Activated CD8-positive, alpha-beta memory T cell treated with anti-CD3 and anti-CD28 coated beads for 24 hours (primary cell): Measurements from ENCODE around the gene PRSS23.
"Not testable (repeated sequence)": the region's sequence is repeated elsewhere in the genome, so short reads cannot be mapped to it uniquely, and the experiment has no call there.

Source experiments
- DNase-seq: peaks from one replicate; pipeline ENCODE4 v3.0.0-alpha.2; 2020

The PRSS23 gene

DNA sequence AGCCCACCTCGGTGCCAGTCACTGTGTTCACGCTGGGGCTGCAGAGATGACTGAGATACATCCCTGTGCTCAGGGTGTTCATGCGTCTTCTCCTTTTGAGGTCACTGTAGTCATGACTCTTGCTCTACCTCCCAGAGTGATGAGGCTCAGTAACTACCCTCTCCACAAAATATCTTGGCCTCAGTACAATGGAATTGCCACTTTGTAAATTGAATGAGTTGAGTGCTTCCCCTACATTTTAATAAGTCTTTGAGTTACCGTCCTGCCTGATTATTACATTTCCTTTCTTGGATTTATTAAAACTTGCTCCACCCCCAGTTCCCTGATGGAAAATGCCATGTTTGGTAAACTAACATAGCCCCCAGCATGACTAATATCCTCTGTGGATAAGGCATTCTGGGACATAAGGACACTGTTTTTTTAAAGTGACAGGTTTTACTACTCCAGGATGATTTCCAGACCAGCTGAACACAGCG lies 15.9 kb downstream of the PRSS23 start:
- no peak for DNase-seq

DNA sequence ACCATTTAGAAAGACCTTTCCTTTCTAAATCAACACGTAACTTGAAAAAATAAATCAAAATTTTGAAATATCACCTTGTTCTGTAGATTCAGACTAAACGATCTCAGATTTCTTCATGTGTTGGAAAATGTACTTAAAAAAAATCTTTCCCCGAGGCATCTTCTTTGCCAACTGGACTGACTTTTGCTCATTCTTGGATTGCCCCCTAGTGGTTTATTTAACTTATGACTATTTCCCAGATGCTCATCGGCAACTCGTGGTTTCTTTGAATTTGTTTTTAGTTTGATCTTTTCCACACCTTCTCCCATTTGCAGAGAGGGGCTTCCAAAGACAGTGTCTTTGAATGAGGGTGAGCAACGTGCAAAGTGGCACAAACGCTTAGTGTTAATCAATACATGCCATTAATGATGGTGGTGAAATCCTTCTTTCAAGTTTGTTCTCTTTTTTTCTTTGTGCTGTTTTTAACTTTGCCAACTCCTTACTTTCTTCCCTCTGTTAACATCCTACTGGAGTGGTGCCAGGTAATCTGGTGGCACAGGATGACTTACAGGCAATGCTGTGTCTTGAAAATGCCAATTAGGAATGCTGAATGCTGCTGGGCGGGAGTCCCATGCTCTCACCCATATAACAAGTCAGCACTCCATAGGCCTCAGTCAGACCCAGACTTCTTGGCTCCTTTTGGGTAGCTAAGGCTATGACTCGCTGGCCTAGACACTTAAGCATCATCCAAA lies 18.3 kb downstream of the PRSS23 start:
- no peak for DNase-seq

DNA sequence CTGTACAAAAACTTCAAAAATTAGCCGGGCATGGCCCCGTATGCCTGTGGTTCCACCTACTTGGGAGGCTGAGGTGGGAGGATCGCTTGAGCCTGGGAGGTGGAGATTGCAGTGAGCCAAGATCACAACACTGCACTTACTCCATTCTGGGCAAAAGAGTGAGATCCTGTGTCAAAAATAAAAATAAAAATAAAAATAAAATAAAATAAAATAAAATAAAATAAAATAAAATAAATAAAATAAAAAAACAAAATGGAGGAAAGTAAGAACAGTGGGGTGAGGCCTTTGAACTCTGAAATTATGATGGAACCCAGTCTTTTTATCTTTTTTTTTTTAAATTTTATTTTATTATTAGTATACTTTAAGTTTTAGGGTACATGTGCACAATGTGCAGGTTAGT lies 23.8 kb downstream of the PRSS23 start:
- DNase-seq = not testable (repeated sequence)

DNA sequence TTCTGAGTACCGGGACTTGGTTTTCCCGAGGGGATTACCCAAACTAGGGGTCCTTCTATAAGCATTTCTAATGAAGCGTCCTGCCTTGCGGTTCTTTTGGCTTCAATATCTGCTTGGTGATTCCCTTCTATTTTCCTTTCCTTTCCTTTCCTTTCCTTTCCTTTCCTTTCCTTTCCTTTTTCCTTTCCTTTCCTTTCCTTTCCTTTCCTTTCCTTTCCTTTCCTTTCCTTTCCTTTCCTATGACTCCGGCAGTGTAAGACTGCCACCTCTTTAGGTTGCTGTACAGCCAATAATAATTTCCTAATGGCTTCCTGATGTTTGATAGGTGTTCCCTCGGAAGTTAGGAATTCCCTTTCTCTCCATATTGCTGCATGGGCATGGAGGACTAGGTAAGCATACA lies 34.0 kb downstream of the PRSS23 start:
- not testable (repeated sequence) for DNase-seq

DNA sequence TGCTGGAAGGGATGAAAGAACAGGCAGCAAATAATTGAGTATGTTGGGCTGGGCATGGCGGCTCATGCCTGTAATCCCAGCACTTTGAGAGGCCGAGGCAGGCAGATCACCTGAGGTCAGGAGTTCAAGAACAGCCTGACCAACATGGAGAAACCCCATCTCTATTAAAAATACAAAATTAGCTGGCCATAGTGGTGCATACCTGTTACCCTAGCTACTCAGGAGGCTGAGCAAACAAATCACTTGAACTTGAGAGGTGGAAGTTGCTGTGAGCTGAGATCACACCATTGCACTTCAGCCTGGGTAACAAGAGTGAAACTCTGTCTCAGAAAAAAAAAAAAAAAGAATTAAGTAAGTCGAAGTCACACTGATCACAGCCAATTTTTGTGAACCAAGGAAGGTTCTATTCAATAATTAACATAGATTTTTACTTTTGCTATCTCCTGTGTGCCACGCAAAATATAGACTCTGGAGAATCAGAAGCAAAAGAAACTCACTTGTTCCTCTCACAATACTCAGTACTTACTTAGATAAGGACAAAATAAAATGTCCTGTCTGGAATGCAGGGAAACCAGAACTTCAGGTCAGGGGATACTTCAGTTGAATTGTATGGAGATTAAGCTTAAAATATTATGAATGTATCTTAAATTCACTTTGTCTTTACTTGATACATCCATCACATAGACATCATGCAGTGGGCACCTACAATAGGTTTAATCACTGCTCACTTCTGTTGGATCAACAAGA lies 44.6 kb downstream of the PRSS23 start:
- not testable (repeated sequence) for DNase-seq

DNA sequence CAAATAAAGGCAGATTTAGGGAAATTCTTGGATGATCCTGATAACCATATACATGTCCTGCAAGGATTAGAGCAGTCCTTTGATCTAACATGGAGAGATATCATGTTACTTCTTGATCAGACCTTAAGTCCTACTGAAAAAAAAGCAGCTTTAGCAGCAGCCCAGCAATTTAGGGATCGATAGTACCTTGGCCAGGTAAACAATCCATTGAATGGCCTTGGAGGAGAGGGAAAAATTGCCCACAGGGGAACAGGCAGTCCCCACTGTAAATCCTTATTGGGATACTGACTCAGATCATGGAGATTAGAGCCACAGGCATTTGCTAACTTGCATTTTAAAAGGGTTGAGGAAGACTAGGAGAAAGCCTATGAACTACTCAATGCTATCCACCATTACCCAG lies 47.8 kb downstream of the PRSS23 start:
- no peak for DNase-seq

DNA sequence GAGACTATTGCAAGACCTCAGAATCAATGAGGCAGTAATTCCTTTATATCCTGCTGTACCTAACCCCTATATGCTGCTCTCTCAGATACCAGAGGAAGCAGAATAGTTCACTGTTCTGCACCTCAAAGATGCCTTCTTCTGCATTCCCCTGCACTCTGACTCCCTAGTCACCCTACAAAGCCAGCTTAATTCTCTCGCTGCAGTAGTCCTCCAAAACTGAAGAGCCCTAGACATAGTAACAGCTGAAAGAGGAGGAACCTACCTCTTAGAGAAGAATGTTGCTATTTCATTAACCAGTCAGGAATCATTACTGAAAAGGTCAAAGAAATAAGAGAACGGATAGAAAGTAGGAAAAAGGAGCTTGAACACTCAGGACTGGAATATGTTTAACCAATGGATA lies 49.3 kb downstream of the PRSS23 start:
- no peak for DNase-seq
